H1 (cell line): ENCODE results near the gene HIVEP3. TPM values are rescaled to one million over a fixed set of nuclear protein-coding genes. Genes with fewer than 3 reads are reported as not detected.

Source experiments
- RAD21 ChIP-seq, 2 experiments: IDR thresholded peaks in 1 of 2; conservative IDR thresholded peaks in 1 of 2; 2 replicates each; pipeline ENCODE4 v1.6.1; 2011; ENCODE audit warnings: low read depth in 2 of 2, low read length in 2 of 2, improper control_type of control experiment in 1 of 2, inconsistent platforms in 1 of 2, mild to moderate bottlenecking in 1 of 2, moderate library complexity in 1 of 2
- polyA plus RNA-seq, 7 experiments: library from polyadenylated mRNA; depleted of rRNA in 3 of 7; stranded (reverse) in 5 of 7; unstranded in 2 of 7; fragments of >200 nt in 5 of 7; fragments of 200-250 nt in 2 of 7; gene quantifications; 1 replicate in 5 of 7; 2 replicates in 1 of 7; 4 replicates in 1 of 7; pipeline versions ENCODE4 v1.2.1 to v1.2.3, GENCODE V29; 2011 to 2013; ENCODE audit warnings: missing spikeins in 2 of 7, mixed read lengths in 2 of 7
- total RNA-seq: library from RNA; stranded (reverse); fragmentation: NEBNext Ultra II Directional; extraction: Animal tissue kit (Norgen Biotek cat#: 25700); gene quantifications from 2 replicates; pipeline ENCODE4 v1.2.1, GENCODE V29; 2021

HIVEP3 gene
- total and polyA plus RNA-seq, 2 of the 8 experiments (the other 6 are each of a cell fraction or from before 2014, with no cell fraction given) = 0.24 to 0.69 TPM

DNA sequence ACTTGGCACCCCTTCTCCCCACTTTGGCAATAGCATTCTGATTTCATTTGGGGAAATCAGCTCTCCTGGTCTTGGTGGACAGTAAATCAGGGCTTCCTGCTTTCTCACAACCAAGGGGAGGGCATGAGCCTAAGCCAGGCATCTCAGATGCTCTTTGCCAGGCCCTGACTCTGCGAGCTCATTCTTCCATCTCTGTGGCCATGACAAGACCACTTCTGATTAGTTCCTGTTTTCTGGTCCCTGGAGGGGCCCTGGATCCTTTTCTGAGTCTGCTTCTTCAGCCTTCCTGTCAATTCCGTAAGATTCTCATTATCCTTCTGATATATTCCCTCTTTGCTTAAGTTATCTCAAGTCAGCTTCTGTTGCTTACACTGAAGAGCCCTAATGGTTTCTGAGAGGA lies 210.4 kb downstream of the HIVEP3 start (continued):
- TF ChIP-seq RAD21 (IDR thresholded peaks at IDR 0.05 in 1 of 2, conservative IDR thresholded peaks at IDR 0.05 in 1 of 2; ENCODE audit: low read depth in 2 of 2, low read length in 2 of 2) = no peak
